ENCODE results near the gene MBNL1.

GRCh38 chr3:152260529-152260928 is 8.2 kb upstream of the MBNL1 start:
- TF ChIP-seq CTCF (IDR thresholded peaks at IDR 0.05; ENCODE audit: low read length), result no peak
- no peak for TF ChIP-seq EZH2phosphoT487 (IDR thresholded peaks at IDR 0.05; ENCODE audit: low read length)
- TF ChIP-seq EZH2 (optimal IDR thresholded peaks at IDR 0.05; ENCODE audit: low read depth, low read length), result no peak
